HCT116 (cell line): ENCODE data around the gene SMPDL3B. TPM values are rescaled to one million over a fixed set of nuclear protein-coding genes. Genes with fewer than 3 reads are reported as not detected.
A peak's percentile ranks its signal among the peaks of the same experiment; 100 is the strongest.

Experiments used
- ATAC-seq: fragments of 200-7000 bp; cut with Tn5 transposase; 2 replicates; pipeline ENCODE4 v1.9.1; 2020; ENCODE audit warnings: mild to moderate bottlenecking, moderate library complexity
- BruUV-seq: library from RNA; stranded (reverse); fragments of 400-500 nt; replicated peaks from 2 replicates; lab custom pipeline; 2021; lab: Mats Ljungman, UMichigan
- CTCF ChIA-PET: fragments of 300-600 bp; sonication (Branson Sonifier 250); formaldehyde crosslinking; loops from one replicate; lab custom pipeline; 2021; ENCODE audit warnings: antibody characterized with exemption; lab: Charles Lee
- POLR2A ChIA-PET: fragments of 300-600, 350-600 bp; sonication (Branson Sonifier 250); formaldehyde crosslinking; loops from one replicate; lab custom pipeline; 2021; ENCODE audit warnings: antibody characterized with exemption; lab: Charles Lee
- RAD21 ChIA-PET, 2 experiments: fragments of 300-600 bp; sonication (Branson Sonifier 250); formaldehyde crosslinking; loops; one replicate each; lab custom pipeline; 2023; ENCODE audit warnings: low total read pairs in 2 of 2; ENCODE audit not compliant: uncharacterized antibody in 2 of 2, unreplicated experiment in 2 of 2, low non-redundant PET in 1 of 2; lab: Charles Lee
- DNase-seq: peaks from one replicate; pipeline ENCODE4 v3.0.0-alpha.2; 2010; ENCODE audit warnings: low read depth, low spot score
- H2AFZ ChIP-seq: fragments of 200-600 bp; shearing (Covaris generic), sonication (generic); 2 replicates; pipeline ENCODE4 v1.6.1; 2017; ENCODE audit warnings: low read depth, mixed run types, mixed read lengths, antibody characterized with exemption, low read length; ENCODE audit not compliant: poor library complexity, severe bottlenecking
- H3K27ac ChIP-seq: 2 replicates; pipeline ENCODE4 v1.5.1; 2012; ENCODE audit warnings: low read depth, low read length
- H3K27me3 ChIP-seq: fragments of 200-600 bp; sonication (generic); 2 replicates; pipeline ENCODE4 v1.6.1; 2016; ENCODE audit warnings: mixed run types, low read length, mixed read lengths; ENCODE audit not compliant: insufficient read depth
- H3K36me3 ChIP-seq, 2 experiments: fragments of 200-500 bp in 1 of 2; fragments of 200-600 bp in 1 of 2; sonication (Bioruptor generic) in 1 of 2; sonication (generic) in 1 of 2; 2 replicates each; pipeline versions ENCODE4 v1.5.1 to v1.6.1; 2014 to 2016; ENCODE audit warnings: low read length in 2 of 2, inconsistent platforms in 1 of 2, mixed read lengths in 1 of 2, mixed run types in 1 of 2; ENCODE audit not compliant: insufficient read depth in 2 of 2, control insufficient read depth in 1 of 2
- H3K4me1 ChIP-seq, 2 experiments: fragments of 200-600 bp in 1 of 2; sonication (generic) in 1 of 2; 2 replicates each; pipeline versions ENCODE4 v1.5.1 to v1.6.1; 2012 to 2017; ENCODE audit warnings: low read length in 2 of 2, inconsistent platforms in 1 of 2, mild to moderate bottlenecking in 1 of 2, mixed read lengths in 1 of 2, mixed run types in 1 of 2, moderate library complexity in 1 of 2; ENCODE audit not compliant: insufficient read depth in 2 of 2, control insufficient read depth in 1 of 2
- H3K4me2 ChIP-seq: fragments of 200-600 bp; sonication (generic); 2 replicates; pipeline ENCODE4 v1.6.1; 2017; ENCODE audit warnings: mixed run types, low read length, mixed read lengths
- H3K4me3 ChIP-seq, 2 experiments: fragments of 200-600 bp in 1 of 2; sonication (generic) in 1 of 2; replicated peaks in 1 of 2; 2 replicates each; pipeline ENCODE4 v1.5.1; 2011 to 2016; ENCODE audit warnings: low read length in 2 of 2, control low read depth in 1 of 2, low read depth in 1 of 2, mild to moderate bottlenecking in 1 of 2, mixed read lengths in 1 of 2, mixed run types in 1 of 2
- H3K79me2 ChIP-seq: fragments of 200-600 bp; sonication (generic); 2 replicates; pipeline ENCODE4 v1.6.1; 2017; ENCODE audit warnings: mild to moderate bottlenecking, mixed run types, low read length, moderate library complexity, mixed read lengths; ENCODE audit not compliant: insufficient read depth
- H3K9ac ChIP-seq: fragments of 200-600 bp; sonication (generic); 2 replicates; pipeline ENCODE4 v1.6.1; 2016; ENCODE audit warnings: low read length, mixed read lengths
- H3K9me2 ChIP-seq: fragments of 200-600 bp; sonication (generic), shearing (Covaris generic); 2 replicates; pipeline ENCODE4 v1.6.1; 2017; ENCODE audit warnings: mixed run types, mild to moderate bottlenecking, moderate library complexity; ENCODE audit not compliant: insufficient read depth
- H3K9me3 ChIP-seq, 2 experiments: fragments of 200-500 bp in 1 of 2; fragments of 200-600 bp in 1 of 2; sonication (Bioruptor generic) in 1 of 2; sonication (generic) in 1 of 2; 2 replicates each; pipeline ENCODE4 v1.6.1; 2014 to 2017; ENCODE audit warnings: low read length in 2 of 2, mixed read lengths in 2 of 2, inconsistent platforms in 1 of 2, low read depth in 1 of 2, mild to moderate bottlenecking in 1 of 2, mixed run types in 1 of 2, moderate library complexity in 1 of 2; ENCODE audit not compliant: control insufficient read depth in 1 of 2, insufficient read depth in 1 of 2
- H4K20me1 ChIP-seq: fragments of 200-600 bp; sonication (generic), shearing (Covaris generic); 2 replicates; pipeline ENCODE4 v1.6.1; 2017; ENCODE audit warnings: mixed run types, mild to moderate bottlenecking, moderate library complexity; ENCODE audit not compliant: insufficient read depth
- ATF3 ChIP-seq: IDR thresholded peaks from 2 replicates; pipeline ENCODE4 v1.6.1; 2012
- EGR1 ChIP-seq: IDR thresholded peaks from 2 replicates; pipeline ENCODE4 v1.6.1; 2012; ENCODE audit warnings: low read depth
- ELF1 ChIP-seq: IDR thresholded peaks from 2 replicates; pipeline ENCODE4 v1.6.1; 2012; ENCODE audit warnings: low read depth, borderline replicate concordance
- EZH2 ChIP-seq: fragments of 200-600 bp; sonication (generic); IDR thresholded peaks from 2 replicates; pipeline ENCODE4 v1.6.1; 2017; ENCODE audit warnings: antibody characterized with exemption, mixed run types
- JUND ChIP-seq: IDR thresholded peaks from 2 replicates; pipeline ENCODE4 v1.6.1; 2012
- POLR2A ChIP-seq: IDR thresholded peaks from 2 replicates; pipeline ENCODE4 v1.7.0; 2011; ENCODE audit warnings: borderline replicate concordance; ENCODE audit not compliant: insufficient read depth, insufficient read length; ENCODE audit errors: extremely low read depth
- POLR2AphosphoS5 ChIP-seq: IDR thresholded peaks from 2 replicates; pipeline ENCODE4 v1.6.1; 2011; ENCODE audit warnings: mild to moderate bottlenecking, low read depth, low read length, moderate library complexity
- RAD21 ChIP-seq: IDR thresholded peaks from 2 replicates; pipeline ENCODE4 v1.6.1; 2012; ENCODE audit warnings: low read depth, mild to moderate bottlenecking
- SIN3A ChIP-seq: IDR thresholded peaks from 2 replicates; pipeline ENCODE4 v1.6.1; 2012; ENCODE audit warnings: low read depth
- SP1 ChIP-seq: IDR thresholded peaks from 2 replicates; pipeline ENCODE4 v1.6.1; 2012; ENCODE audit warnings: low read depth
- SRF ChIP-seq: IDR thresholded peaks from 2 replicates; pipeline ENCODE4 v1.6.1; 2012; ENCODE audit warnings: low read depth
- TCF7L2 ChIP-seq: IDR thresholded peaks from 2 replicates; pipeline ENCODE4 v1.7.0; 2011; ENCODE audit warnings: borderline replicate concordance, inconsistent platforms; ENCODE audit not compliant: insufficient read depth, insufficient read length; ENCODE audit errors: extremely low read depth
- YY1 ChIP-seq: IDR thresholded peaks from 2 replicates; pipeline ENCODE4 v1.6.1; 2011; ENCODE audit warnings: low read length, low read depth, moderate library complexity, mild to moderate bottlenecking; ENCODE audit not compliant: insufficient replicate concordance; ENCODE audit errors: extremely low read depth
- ZFX ChIP-seq: fragments of 450-650 bp; IDR thresholded peaks from 2 replicates; pipeline ENCODE4 v1.6.1; 2017
- intact Hi-C: fragments of 100-400 bp; cut with micrococcal nuclease; formaldehyde crosslinking; loops from 2 replicates; pipeline ENCODE4 v1.10.0; 2022
- total RNA-seq: library from RNA; stranded (reverse); gene quantifications from one replicate; pipeline ENCODE4 v1.2.1, GENCODE V29; 2021; ENCODE audit not compliant: unreplicated experiment
- TF ChIP-seq, protein P1 (sequence below): IDR thresholded peaks from 2 replicates; pipeline ENCODE4 v1.6.1; 2012
- TF ChIP-seq, protein P2 (sequence below): IDR thresholded peaks from 2 replicates; pipeline ENCODE4 v1.6.1; 2012; ENCODE audit warnings: low read depth
- TF ChIP-seq, protein P3 (sequence below): IDR thresholded peaks from 2 replicates; pipeline ENCODE4 v1.6.1; 2011; ENCODE audit warnings: mild to moderate bottlenecking, low read length, moderate library complexity; ENCODE audit not compliant: insufficient replicate concordance; ENCODE audit errors: extremely low read depth
- TF ChIP-seq, protein P4 (sequence below), 3 experiments: fragments of 200-600 bp in 1 of 3; sonication (generic) in 1 of 3; IDR thresholded peaks in 2 of 3; conservative IDR thresholded peaks in 1 of 3; 2 replicates each; pipeline ENCODE4 v1.5.1; 2012 to 2017; ENCODE audit warnings: low read depth in 2 of 3, low read length in 2 of 3, antibody characterized with exemption in 1 of 3, borderline replicate concordance in 1 of 3, control low read depth in 1 of 3, mild to moderate bottlenecking in 1 of 3, mixed read lengths in 1 of 3, mixed run types in 1 of 3, moderate library complexity in 1 of 3; ENCODE audit not compliant: insufficient read depth in 1 of 3

SMPDL3B gene
- total RNA-seq, 1 experiment from 2014 or later: 16.4 TPM

- peak within 1 kb of the TSS; percentile 100 for H3K4me2 ChIP-seq
- intact Hi-C loops: no loop called here
- CTCF ChIA-PET: interaction anchor here (0.6 to 1.5 kb wide), 2 partner anchors 9 to 339 kb away, joined by 4 read pairs; no protein-coding TSS in a partner anchor
- H4K20me1 ChIP-seq: no peaks in the 10 kb centered on the region
- POLR2A ChIA-PET: interaction anchor here (1.0 to 2.3 kb wide), 2 partner anchors 9 to 12 kb away, joined by 3 to 6 read pairs; no protein-coding TSS in a partner anchor
- peak within 1 kb of the TSS; percentile 85 for H3K9ac ChIP-seq
- DNase-seq: peak; percentile 70
- no peaks in the 10 kb centered on the region for H3K9me3 ChIP-seq
- H3K9me2 ChIP-seq: no peaks in the 10 kb centered on the region
- no peaks in the 10 kb centered on the region for H3K27me3 ChIP-seq
- peak; percentile 91 for ATAC-seq
- BruUV-seq: no TSS peak
- RAD21 ChIA-PET: no interaction called here
- peak within 1 kb of the TSS; percentile 70 to 84 for H3K4me3 ChIP-seq
- peaks cover 17 to 36% of the 10 kb centered on the region in 2 experiments for H3K4me1 ChIP-seq
- peak within 1 kb of the TSS; percentile 94 for H2AFZ ChIP-seq
- peaks cover 7% of the 10 kb centered on the region; the same call in 1 of the 2 replicates for H3K79me2 ChIP-seq
- H3K27ac ChIP-seq: peak within 1 kb of the TSS; percentile 96
- H3K36me3 ChIP-seq: peaks cover 0 to 5% of the 10 kb centered on the region in 2 experiments; a peak in 1 of 4 replicates
- TF ChIP-seq SIN3A: no peak; the same call in 1 of the 2 replicates
- no peak for TF ChIP-seq JUND
- TF ChIP-seq, protein P1, sequence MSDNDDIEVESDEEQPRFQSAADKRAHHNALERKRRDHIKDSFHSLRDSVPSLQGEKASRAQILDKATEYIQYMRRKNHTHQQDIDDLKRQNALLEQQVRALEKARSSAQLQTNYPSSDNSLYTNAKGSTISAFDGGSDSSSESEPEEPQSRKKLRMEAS: no peak
- TF ChIP-seq, protein P2, sequence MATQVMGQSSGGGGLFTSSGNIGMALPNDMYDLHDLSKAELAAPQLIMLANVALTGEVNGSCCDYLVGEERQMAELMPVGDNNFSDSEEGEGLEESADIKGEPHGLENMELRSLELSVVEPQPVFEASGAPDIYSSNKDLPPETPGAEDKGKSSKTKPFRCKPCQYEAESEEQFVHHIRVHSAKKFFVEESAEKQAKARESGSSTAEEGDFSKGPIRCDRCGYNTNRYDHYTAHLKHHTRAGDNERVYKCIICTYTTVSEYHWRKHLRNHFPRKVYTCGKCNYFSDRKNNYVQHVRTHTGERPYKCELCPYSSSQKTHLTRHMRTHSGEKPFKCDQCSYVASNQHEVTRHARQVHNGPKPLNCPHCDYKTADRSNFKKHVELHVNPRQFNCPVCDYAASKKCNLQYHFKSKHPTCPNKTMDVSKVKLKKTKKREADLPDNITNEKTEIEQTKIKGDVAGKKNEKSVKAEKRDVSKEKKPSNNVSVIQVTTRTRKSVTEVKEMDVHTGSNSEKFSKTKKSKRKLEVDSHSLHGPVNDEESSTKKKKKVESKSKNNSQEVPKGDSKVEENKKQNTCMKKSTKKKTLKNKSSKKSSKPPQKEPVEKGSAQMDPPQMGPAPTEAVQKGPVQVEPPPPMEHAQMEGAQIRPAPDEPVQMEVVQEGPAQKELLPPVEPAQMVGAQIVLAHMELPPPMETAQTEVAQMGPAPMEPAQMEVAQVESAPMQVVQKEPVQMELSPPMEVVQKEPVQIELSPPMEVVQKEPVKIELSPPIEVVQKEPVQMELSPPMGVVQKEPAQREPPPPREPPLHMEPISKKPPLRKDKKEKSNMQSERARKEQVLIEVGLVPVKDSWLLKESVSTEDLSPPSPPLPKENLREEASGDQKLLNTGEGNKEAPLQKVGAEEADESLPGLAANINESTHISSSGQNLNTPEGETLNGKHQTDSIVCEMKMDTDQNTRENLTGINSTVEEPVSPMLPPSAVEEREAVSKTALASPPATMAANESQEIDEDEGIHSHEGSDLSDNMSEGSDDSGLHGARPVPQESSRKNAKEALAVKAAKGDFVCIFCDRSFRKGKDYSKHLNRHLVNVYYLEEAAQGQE: no peak
- TF ChIP-seq RAD21: peak; percentile 72
- TF ChIP-seq, protein P3, sequence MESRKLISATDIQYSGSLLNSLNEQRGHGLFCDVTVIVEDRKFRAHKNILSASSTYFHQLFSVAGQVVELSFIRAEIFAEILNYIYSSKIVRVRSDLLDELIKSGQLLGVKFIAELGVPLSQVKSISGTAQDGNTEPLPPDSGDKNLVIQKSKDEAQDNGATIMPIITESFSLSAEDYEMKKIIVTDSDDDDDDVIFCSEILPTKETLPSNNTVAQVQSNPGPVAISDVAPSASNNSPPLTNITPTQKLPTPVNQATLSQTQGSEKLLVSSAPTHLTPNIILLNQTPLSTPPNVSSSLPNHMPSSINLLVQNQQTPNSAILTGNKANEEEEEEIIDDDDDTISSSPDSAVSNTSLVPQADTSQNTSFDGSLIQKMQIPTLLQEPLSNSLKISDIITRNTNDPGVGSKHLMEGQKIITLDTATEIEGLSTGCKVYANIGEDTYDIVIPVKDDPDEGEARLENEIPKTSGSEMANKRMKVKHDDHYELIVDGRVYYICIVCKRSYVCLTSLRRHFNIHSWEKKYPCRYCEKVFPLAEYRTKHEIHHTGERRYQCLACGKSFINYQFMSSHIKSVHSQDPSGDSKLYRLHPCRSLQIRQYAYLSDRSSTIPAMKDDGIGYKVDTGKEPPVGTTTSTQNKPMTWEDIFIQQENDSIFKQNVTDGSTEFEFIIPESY: no peak
- peak; percentile 87 for TF ChIP-seq POLR2AphosphoS5
- no peak for TF ChIP-seq TCF7L2
- TF ChIP-seq SRF: no peak
- no peak; the same call in 1 of the 2 replicates for TF ChIP-seq ATF3
- no peak for TF ChIP-seq EZH2
- TF ChIP-seq, protein P4, sequence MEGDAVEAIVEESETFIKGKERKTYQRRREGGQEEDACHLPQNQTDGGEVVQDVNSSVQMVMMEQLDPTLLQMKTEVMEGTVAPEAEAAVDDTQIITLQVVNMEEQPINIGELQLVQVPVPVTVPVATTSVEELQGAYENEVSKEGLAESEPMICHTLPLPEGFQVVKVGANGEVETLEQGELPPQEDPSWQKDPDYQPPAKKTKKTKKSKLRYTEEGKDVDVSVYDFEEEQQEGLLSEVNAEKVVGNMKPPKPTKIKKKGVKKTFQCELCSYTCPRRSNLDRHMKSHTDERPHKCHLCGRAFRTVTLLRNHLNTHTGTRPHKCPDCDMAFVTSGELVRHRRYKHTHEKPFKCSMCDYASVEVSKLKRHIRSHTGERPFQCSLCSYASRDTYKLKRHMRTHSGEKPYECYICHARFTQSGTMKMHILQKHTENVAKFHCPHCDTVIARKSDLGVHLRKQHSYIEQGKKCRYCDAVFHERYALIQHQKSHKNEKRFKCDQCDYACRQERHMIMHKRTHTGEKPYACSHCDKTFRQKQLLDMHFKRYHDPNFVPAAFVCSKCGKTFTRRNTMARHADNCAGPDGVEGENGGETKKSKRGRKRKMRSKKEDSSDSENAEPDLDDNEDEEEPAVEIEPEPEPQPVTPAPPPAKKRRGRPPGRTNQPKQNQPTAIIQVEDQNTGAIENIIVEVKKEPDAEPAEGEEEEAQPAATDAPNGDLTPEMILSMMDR (IDR thresholded peaks at IDR 0.05 in 2 of 3, conservative IDR thresholded peaks at IDR 0.05 in 1 of 3; ENCODE audit: borderline replicate concordance in 1 of 3, insufficient read depth in 1 of 3, low read depth in 2 of 3, low read length in 2 of 3): peak; percentile 52 to 93 (median 67)
- TF ChIP-seq POLR2A: peak; percentile 62
- TF ChIP-seq YY1: no peak
- TF ChIP-seq EGR1: no peak
- TF ChIP-seq ZFX: peak; percentile 94
- peak; percentile 8; the same call in 1 of the 2 replicates for TF ChIP-seq SP1
- TF ChIP-seq ELF1: no peak
These were observed 25.2 kb downstream of the SMPDL3B start, which contains the start of gene XKR8 for GRCh38 chr1:27959792-27960603. XKR8 (plus strand) TSS chr1:27959973; CDS start chr1:27960070, 97 bp downstream.
